Neural cell (in vitro differentiated cells): ENCODE results near the gene SLC45A1. TPM values are rescaled to one million over a fixed set of nuclear protein-coding genes. Genes with fewer than 3 reads are reported as not detected.
"Not testable (repeated sequence)": the region's sequence is repeated elsewhere in the genome, so short reads cannot be mapped to it uniquely, and the experiment has no call there.

Source experiments
- H2AFZ ChIP-seq: fragments of 200-600, 300-800 bp; sonication (generic), shearing (Covaris generic); 2 replicates; pipeline ENCODE4 v1.6.0; 2014; ENCODE audit warnings: low read depth, mild to moderate bottlenecking, antibody characterized with exemption, low read length, moderate library complexity
- H3F3A ChIP-seq: fragments of 200-600 bp; shearing (Covaris generic); 2 replicates; pipeline ENCODE4 v1.6.1; 2016; ENCODE audit warnings: mild to moderate bottlenecking, moderate library complexity, mixed read lengths, antibody characterized with exemption, low read length; ENCODE audit not compliant: insufficient read depth, poor library complexity, severe bottlenecking
- H3K27ac ChIP-seq: fragments of 200-600, 300-800 bp; sonication (generic), shearing (Covaris generic); 2 replicates; pipeline ENCODE4 v1.5.1; 2014; ENCODE audit warnings: mild to moderate bottlenecking, low read length, moderate library complexity
- H3K27me3 ChIP-seq: fragments of 300-800, 200-600 bp; sonication (generic), shearing (Covaris generic); 2 replicates; pipeline ENCODE4 v1.6.0; 2014; ENCODE audit warnings: mild to moderate bottlenecking, low read depth, low read length, moderate library complexity; ENCODE audit not compliant: insufficient read depth
- H3K36me3 ChIP-seq: fragments of 300-800, 200-600 bp; sonication (generic), shearing (Covaris generic); 2 replicates; pipeline ENCODE4 v1.5.1; 2014; ENCODE audit warnings: mild to moderate bottlenecking, antibody characterized with exemption, low read length, moderate library complexity; ENCODE audit not compliant: insufficient read depth
- H3K4me2 ChIP-seq: fragments of 300-800, 200-600 bp; sonication (generic), shearing (Covaris generic); 2 replicates; pipeline ENCODE4 v1.6.0; 2014; ENCODE audit warnings: mild to moderate bottlenecking, low read length
- H3K4me3 ChIP-seq: fragments of 300-800, 200-600 bp; sonication (generic), shearing (Covaris generic); 2 replicates; pipeline ENCODE4 v1.5.1; 2014; ENCODE audit warnings: mild to moderate bottlenecking, low read length, moderate library complexity
- H3K79me2 ChIP-seq: fragments of 200-600 bp; shearing (Covaris generic); replicated peaks from 2 replicates; pipeline ENCODE4 v1.6.0; 2014; ENCODE audit warnings: mild to moderate bottlenecking, low read length, moderate library complexity; ENCODE audit not compliant: insufficient read depth
- H3K9ac ChIP-seq: fragments of 300-800, 200-600 bp; sonication (generic), shearing (Covaris generic); 2 replicates; pipeline ENCODE4 v1.6.1; 2016; ENCODE audit warnings: mild to moderate bottlenecking, low read length, mixed read lengths
- H3K9me2 ChIP-seq: fragments of 200-600 bp; shearing (Covaris generic); 2 replicates; pipeline ENCODE4 v1.6.1; 2016; ENCODE audit warnings: mild to moderate bottlenecking, low read length, mixed read lengths; ENCODE audit not compliant: insufficient read depth
- H3K9me3 ChIP-seq: fragments of 200-600, 300-800 bp; sonication (generic), shearing (Covaris generic); 2 replicates; pipeline ENCODE4 v1.6.1; 2016; ENCODE audit warnings: mild to moderate bottlenecking, mixed run types, low read length, moderate library complexity, mixed read lengths
- H4K20me1 ChIP-seq: fragments of 200-600 bp; shearing (Covaris generic); 2 replicates; pipeline ENCODE4 v1.6.1; 2016; ENCODE audit warnings: mild to moderate bottlenecking, mixed run types; ENCODE audit not compliant: insufficient read depth
- CTCF ChIP-seq: fragments of 450-650 bp; IDR thresholded peaks from 2 replicates; pipeline ENCODE4 v1.5.1; 2014; ENCODE audit warnings: antibody characterized with exemption, mild to moderate bottlenecking, moderate library complexity; ENCODE audit not compliant: poor library complexity, severe bottlenecking
- EP300 ChIP-seq: fragments of 450-650 bp; conservative IDR thresholded peaks from 2 replicates; pipeline ENCODE4 v1.6.1; 2014; ENCODE audit warnings: antibody characterized with exemption, mild to moderate bottlenecking, moderate library complexity; ENCODE audit not compliant: poor library complexity, severe bottlenecking
- EZH2 ChIP-seq: fragments of 200-600, 300-800 bp; shearing (Covaris generic), sonication (generic); IDR thresholded peaks from 2 replicates; pipeline ENCODE4 v1.6.1; 2014; ENCODE audit warnings: antibody characterized with exemption, low read length, borderline replicate concordance, mild to moderate bottlenecking; ENCODE audit not compliant: insufficient read depth, poor library complexity, severe bottlenecking
- MXI1 ChIP-seq: fragments of 450-650 bp; conservative IDR thresholded peaks from 2 replicates; pipeline ENCODE4 v1.6.1; 2014; ENCODE audit warnings: antibody characterized with exemption, mild to moderate bottlenecking; ENCODE audit not compliant: poor library complexity, severe bottlenecking
- REST ChIP-seq: IDR thresholded peaks from 2 replicates; pipeline ENCODE4 v1.6.1; 2012; ENCODE audit warnings: borderline replicate concordance
- SMC3 ChIP-seq: fragments of 450-650 bp; conservative IDR thresholded peaks from 2 replicates; pipeline ENCODE4 v1.6.1; 2014; ENCODE audit warnings: antibody characterized with exemption, mild to moderate bottlenecking, moderate library complexity; ENCODE audit not compliant: poor library complexity
- TAF1 ChIP-seq: IDR thresholded peaks from 2 replicates; pipeline ENCODE4 v1.6.1; 2012; ENCODE audit warnings: low read depth
- polyA plus RNA-seq: library from polyadenylated mRNA; depleted of rRNA; stranded (reverse); fragments of >200 nt; gene quantifications from 2 replicates; pipeline ENCODE4 v1.2.3, GENCODE V29; 2014

The SLC45A1 gene
- polyA plus RNA-seq, 1 donor from 2014 or later = 7.1 TPM

- Histone ChIP-seq H3K4me2 (no peak overlapping the region), H3K36me3 (no peaks in the 10 kb centered on the region), H3K4me3 (no peak overlapping the region), H3K79me2 (peaks cover 16% of the 10 kb centered on the region), H3K9ac (no peak overlapping the region), H3F3A (no peaks in the 10 kb centered on the region), H3K9me2 (no peaks in the 10 kb centered on the region), H3K27ac (no peak overlapping the region), H2AFZ (no peak overlapping the region), H3K9me3 (no peaks in the 10 kb centered on the region), H4K20me1 (peaks cover 4% of the 10 kb centered on the region), H3K27me3 (no peaks in the 10 kb centered on the region)
- TF ChIP-seq EP300 (no peak), TAF1 (no peak), REST (no peak), EZH2 (no peak), MXI1 (no peak), SMC3 (no peak), CTCF (no peak)
Measured at GRCh38 chr1:8379513-8380186, 61.7 kb downstream of the SLC45A1 start.

GRCh38 chr1:8380310-8380709 is 62.4 kb downstream of the SLC45A1 start:
- H3F3A ChIP-seq, H3K27me3 ChIP-seq, H3K9me2 ChIP-seq, H2AFZ ChIP-seq, H4K20me1 ChIP-seq, H3K9me3 ChIP-seq, H3K9ac ChIP-seq, H3K27ac ChIP-seq, H3K4me3 ChIP-seq, H3K4me2 ChIP-seq, H3K36me3 ChIP-seq: not testable (repeated sequence)
- H3K79me2 ChIP-seq = peaks cover 18% of the 10 kb centered on the region

- Histone ChIP-seq H3K4me3 (no peak overlapping the region), H3K36me3 (no peaks in the 10 kb centered on the region), H3K27ac (no peak overlapping the region)
Measured at GRCh38 chr1:8381618-8382017, 63.7 kb downstream of the SLC45A1 start.

More at GRCh38 chr1:8381618-8382017, 63.7 kb downstream of the SLC45A1 start:
- Histone ChIP-seq H4K20me1 (peaks cover 4% of the 10 kb centered on the region), H3K27me3 (no peaks in the 10 kb centered on the region), H3K9me2 (no peaks in the 10 kb centered on the region), H2AFZ (no peak overlapping the region), H3K79me2 (peaks cover 17% of the 10 kb centered on the region), H3K9me3 (no peaks in the 10 kb centered on the region), H3K4me2 (no peak overlapping the region), H3F3A (no peaks in the 10 kb centered on the region), H3K9ac (no peak overlapping the region)
- TF ChIP-seq EP300 (no peak), MXI1 (no peak)
